M059J (cell line): ENCODE results near the gene FUOM. TPM values are rescaled to one million over a fixed set of nuclear protein-coding genes. Genes with fewer than 3 reads are reported as not detected.
"Not testable (repeated sequence)": the region's sequence is repeated elsewhere in the genome, so short reads cannot be mapped to it uniquely, and the experiment has no call there.

Source experiments
- DNase-seq: peaks from one replicate; pipeline ENCODE4 v3.0.0-alpha.2; 2012; ENCODE audit warnings: low read depth
- total RNA-seq: library from RNA; depleted of rRNA; stranded (reverse); fragments of >200 nt; shearing (Covaris generic); gene quantifications from 2 replicates; pipeline ENCODE4 v1.2.3, GENCODE V29; 2014

The FUOM gene
- total RNA-seq, 1 experiment from 2014 or later: 6.5 TPM

- DNase-seq: no peak
Observed at GRCh38 chr10:133388973-133389818, 31.4 kb upstream of the FUOM start.

- DNase-seq: no peak
Observed at GRCh38 chr10:133388236-133388972, 30.6 kb upstream of the FUOM start.

- DNase-seq: not testable (repeated sequence)
Observed at GRCh38 chr10:133386951-133387350, 29.1 kb upstream of the FUOM start.

GRCh38 chr10:133385214-133385613 lies 27.4 kb upstream of the FUOM start:
- no peak for DNase-seq

- DNase-seq: no peak
Observed at GRCh38 chr10:133384071-133384470, 26.3 kb upstream of the FUOM start.

- DNase-seq: no peak
Observed at GRCh38 chr10:133383551-133383950, 25.7 kb upstream of the FUOM start.

GRCh38 chr10:133381036-133381435 lies 23.2 kb upstream of the FUOM start:
- no peak for DNase-seq

GRCh38 chr10:133379801-133380666 lies 22.2 kb upstream of the FUOM start:
- DNase-seq: no peak

GRCh38 chr10:133379152-133379800 lies 21.5 kb upstream of the FUOM start, which contains the start of gene PAOX:
Gene PAOX (plus strand): TSS chr10:133379262. CDS start chr10:133379317, 55 bp downstream.
- peak; percentile 42 for DNase-seq

GRCh38 chr10:133378251-133379096 lies 20.7 kb upstream of the FUOM start:
- DNase-seq: peak; percentile 49

GRCh38 chr10:133377818-133378250 lies 20.0 kb upstream of the FUOM start:
- DNase-seq: no peak

GRCh38 chr10:133377025-133377817 lies 19.4 kb upstream of the FUOM start:
- no peak for DNase-seq

GRCh38 chr10:133376183-133376582 lies 18.4 kb upstream of the FUOM start:
- DNase-seq: not testable (repeated sequence)

GRCh38 chr10:133375357-133376115 lies 17.7 kb upstream of the FUOM start:
- no peak for DNase-seq

- DNase-seq: peak; percentile 90
Observed at GRCh38 chr10:133373174-133374090, 15.6 kb upstream of the FUOM start, which contains the start of gene ECHS1. Gene ECHS1 (minus strand): TSS chr10:133373354. CDS start chr10:133373333, 21 bp downstream.

- DNase-seq: no peak
Observed at GRCh38 chr10:133372507-133372906, 14.7 kb upstream of the FUOM start.

GRCh38 chr10:133370030-133370786 lies 12.4 kb upstream of the FUOM start:
- no peak for DNase-seq
